Smooth muscle cell of bladder (primary cell): Measurements from ENCODE around the gene LACRT. TPM values are rescaled to one million over a fixed set of nuclear protein-coding genes. Genes with fewer than 3 reads are reported as not detected.

Experiments used
- total RNA-seq: library from RNA; depleted of rRNA; stranded (reverse); fragments of >200 nt; gene quantifications from 2 replicates; pipeline ENCODE4 v1.2.3, GENCODE V29; 2014

The LACRT gene, protein sequence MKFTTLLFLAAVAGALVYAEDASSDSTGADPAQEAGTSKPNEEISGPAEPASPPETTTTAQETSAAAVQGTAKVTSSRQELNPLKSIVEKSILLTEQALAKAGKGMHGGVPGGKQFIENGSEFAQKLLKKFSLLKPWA
- total RNA-seq = not detected in 2 replicates

DNA sequence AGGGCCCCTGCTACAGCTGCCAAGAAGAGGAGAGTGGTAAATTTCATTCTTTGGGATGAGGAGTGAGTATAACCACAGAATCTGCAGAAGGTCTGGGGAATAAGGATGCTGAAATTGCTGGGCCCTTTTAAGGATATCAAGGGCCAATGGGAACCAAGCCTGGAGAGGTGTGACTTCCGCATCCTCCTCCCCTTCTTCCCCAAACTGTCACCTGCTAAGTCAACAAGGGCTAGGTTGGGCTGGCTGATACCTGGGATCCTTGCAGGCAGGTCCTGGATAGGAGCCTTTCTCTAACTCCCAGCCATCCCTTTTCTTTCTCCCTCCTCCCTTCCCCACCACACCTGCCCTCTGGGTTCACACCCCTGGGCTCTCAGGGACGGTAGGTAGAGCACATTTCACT, at the start of gene LACRT:
TSS of gene LACRT (minus strand) at position 101 of the 400 bp plus-strand sequence. CDS start at position 47, 54 bp downstream.

DNA sequence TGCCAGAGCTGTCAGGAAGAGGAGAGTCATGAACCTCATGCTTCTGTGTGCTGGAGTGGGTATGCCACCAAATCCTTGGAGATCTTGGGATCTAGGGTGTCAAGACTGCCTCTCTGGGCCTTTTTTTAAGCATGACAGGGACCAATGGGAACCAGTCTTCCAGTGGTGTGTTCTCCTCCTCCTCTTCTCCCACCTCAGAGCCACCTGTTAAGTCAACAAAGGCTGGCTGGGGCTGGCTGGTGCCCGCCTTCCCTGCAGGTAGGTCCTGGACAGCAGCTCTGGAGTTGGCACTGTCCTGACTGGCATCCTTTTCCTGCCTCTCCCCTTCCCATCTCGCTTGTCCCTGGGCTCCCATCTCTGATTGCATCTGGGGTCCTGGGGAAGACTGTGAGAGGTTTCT, 13.6 kb upstream of the LACRT start, which contains the start of gene DCD:
TSS of gene DCD (minus strand) at position 101 of the 400 bp plus-strand sequence. CDS start at position 39, 62 bp downstream.

DNA sequence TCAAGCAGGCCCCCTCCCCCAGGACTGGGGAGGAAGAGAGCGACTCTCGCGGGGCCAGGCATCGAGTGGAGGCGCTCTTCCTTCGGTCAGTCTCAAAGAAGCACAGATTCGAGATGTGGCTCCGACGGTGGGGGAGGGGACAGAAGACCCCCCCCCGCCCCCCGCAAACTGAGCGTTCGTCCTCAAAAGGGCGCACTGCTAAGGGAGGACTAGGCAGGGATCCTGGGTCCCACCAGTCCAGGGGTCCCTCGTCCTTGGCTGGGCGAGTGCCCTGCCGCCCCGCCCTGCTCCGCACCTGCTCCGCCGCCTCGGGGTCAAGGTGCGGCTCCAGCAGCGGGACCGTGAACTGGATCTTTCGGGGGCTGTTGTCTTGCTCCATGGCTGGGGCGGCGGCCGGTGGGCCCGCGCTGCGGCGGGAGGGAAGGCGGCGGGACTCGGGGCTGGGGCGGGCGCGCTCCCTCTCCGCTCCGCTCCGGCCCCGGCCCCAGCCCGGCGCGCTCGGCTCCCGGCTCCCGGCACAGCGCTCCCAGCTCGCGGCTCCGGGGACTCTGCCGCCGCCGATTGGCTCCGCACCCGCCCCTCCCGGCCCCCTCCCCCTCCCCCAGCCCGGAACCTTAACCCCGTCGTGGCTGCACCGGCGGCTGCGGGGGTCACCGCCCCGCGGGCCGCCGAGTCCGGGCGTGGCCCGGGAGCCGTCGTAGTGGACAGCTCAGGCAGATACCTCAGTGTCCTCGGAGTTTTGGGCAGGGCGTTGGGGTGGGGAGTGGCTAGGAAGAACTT, 46.4 kb downstream of the LACRT start, which contains the start of gene PPP1R1A:
TSS of gene PPP1R1A (minus strand) at position 550 of the 780 bp plus-strand sequence. CDS start at position 379, 171 bp downstream.

Other genes starting within 250 kb of the LACRT start
- gene ITGA5, start 215.6 kb downstream of the LACRT start, total RNA-seq = 183 and 186 TPM in 2 replicates
- not detected in 2 replicates for gene GTSF1, start 161.3 kb downstream of the LACRT start, total RNA-seq
- gene NCKAP1L, start 137.1 kb downstream of the LACRT start, total RNA-seq = under 0.01 TPM in 1 of 2 replicates, not detected in the other
- 0.28 TPM in 1 of 2 replicates, not detected in the other for gene PDE1B, start 85.3 kb downstream of the LACRT start, total RNA-seq
- not detected in 2 replicates for gene PPP1R1A, start 46.2 kb downstream of the LACRT start, total RNA-seq
- not detected in 2 replicates for gene DCD, start 13.5 kb upstream of the LACRT start, total RNA-seq
- gene MUCL1, start 219.6 kb upstream of the LACRT start, total RNA-seq = not detected in 2 replicates